NCI-H1436 treated with DMSO at 0.1 percent for 48 hours (cell line): ENCODE data around the gene GRIN1.
A peak's percentile ranks its signal among the peaks of the same experiment; 100 is the strongest.

Experiments used
- DNase-seq: peaks from one replicate; lab custom pipeline; 2025; lab: John Stamatoyannopoulos, UW

GRIN1 gene

GRCh38 chr9:137178201-137178938, 39.4 kb downstream of the GRIN1 start:
- DNase-seq = no peak

- DNase-seq = no peak
Observed at GRCh38 chr9:137178939-137179630, 40.1 kb downstream of the GRIN1 start.

- DNase-seq = no peak
Observed at GRCh38 chr9:137179761-137180160, 40.8 kb downstream of the GRIN1 start.

- DNase-seq = no peak
Observed at GRCh38 chr9:137180491-137180890, 41.5 kb downstream of the GRIN1 start.

GRCh38 chr9:137181680-137182079, 42.7 kb downstream of the GRIN1 start:
- DNase-seq = no peak

- DNase-seq = no peak
Observed at GRCh38 chr9:137182836-137183235, 43.9 kb downstream of the GRIN1 start.

- no peak for DNase-seq
Observed at GRCh38 chr9:137183980-137184595, 45.1 kb downstream of the GRIN1 start.

GRCh38 chr9:137184881-137185660, 46.1 kb downstream of the GRIN1 start:
- DNase-seq = no peak

- DNase-seq = no peak
Observed at GRCh38 chr9:137185921-137186320, 47.0 kb downstream of the GRIN1 start.

- no peak for DNase-seq
Observed at GRCh38 chr9:137186385-137186784, 47.4 kb downstream of the GRIN1 start.

- DNase-seq = no peak
Observed at GRCh38 chr9:137187386-137187785, 48.4 kb downstream of the GRIN1 start.

- no peak for DNase-seq
Observed at GRCh38 chr9:137188086-137188489, 49.1 kb downstream of the GRIN1 start.

GRCh38 chr9:137188490-137189296, 49.7 kb downstream of the GRIN1 start, which contains the start of the genes ANAPC2 and SSNA1:
ANAPC2 (minus strand) TSS chr9:137188560; CDS start chr9:137188532, 28 bp downstream.
SSNA1 (plus strand) TSS chr9:137188676; CDS start chr9:137188727, 51 bp downstream.
- peak; percentile 58 for DNase-seq

GRCh38 chr9:137189297-137190295, 50.6 kb downstream of the GRIN1 start:
- no peak for DNase-seq

- DNase-seq = no peak
Observed at GRCh38 chr9:137190315-137190856, 51.4 kb downstream of the GRIN1 start.

- no peak for DNase-seq
Observed at GRCh38 chr9:137191245-137191644, 52.3 kb downstream of the GRIN1 start.

GRCh38 chr9:137191691-137192447, 52.9 kb downstream of the GRIN1 start:
- no peak for DNase-seq

- DNase-seq = no peak
Observed at GRCh38 chr9:137192448-137192780, 53.5 kb downstream of the GRIN1 start.

GRCh38 chr9:137192859-137193258, 53.9 kb downstream of the GRIN1 start:
- no peak for DNase-seq
